Measurements from ENCODE around the gene CARD11. TPM values are rescaled to one million over a fixed set of nuclear protein-coding genes. Genes with fewer than 3 reads are reported as not detected.

CARD11 gene
- total RNA-seq, 1 donor from 2014 or later: 6.3 TPM

DNA sequence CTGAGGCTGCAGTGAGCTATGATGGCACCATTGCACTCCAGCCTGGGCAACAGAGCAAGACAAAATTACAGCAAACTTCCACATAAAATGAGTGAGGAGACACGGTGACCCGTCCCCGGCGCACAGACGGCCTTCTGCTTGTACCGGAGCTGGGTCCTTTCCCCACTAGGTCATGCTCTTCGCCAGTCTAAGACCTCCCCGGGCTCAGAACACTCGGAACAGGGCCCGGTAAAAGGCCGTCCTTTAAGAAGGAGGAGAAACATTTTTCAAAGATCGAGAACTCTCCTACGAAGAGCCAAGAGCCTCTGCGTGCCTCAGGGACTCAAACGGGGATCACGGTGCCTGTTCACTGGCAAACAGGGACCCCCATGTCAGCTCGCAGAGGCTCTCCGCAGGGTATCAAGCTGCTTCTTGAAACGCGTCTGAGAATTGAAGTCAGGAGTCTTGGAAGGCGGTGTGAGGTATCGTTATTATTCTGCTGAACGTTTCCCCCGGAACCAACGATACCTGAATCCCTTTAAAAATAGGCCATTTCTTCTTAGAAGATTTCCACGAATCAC lies 9.0 kb downstream of the CARD11 start:
- no peak for TF ChIP-seq CTCF (IDR thresholded peaks at IDR 0.05; ENCODE audit: insufficient read depth, low read length, severe bottlenecking)
- Histone ChIP-seq H3K36me3 (ENCODE audit: control insufficient read depth, insufficient read depth, low read length) (no peaks in the 10 kb centered on the region), H3K4me3 (ENCODE audit: low read depth, low read length) (no peak overlapping the region), H3K27me3 (ENCODE audit: control insufficient read depth, insufficient read depth, low read length) (no peaks in the 10 kb centered on the region)
- no peak for FAIRE-seq
- no peak for DNase-seq (ENCODE audit: low read depth)

- no peaks in the 10 kb centered on the region for H3K27me3 ChIP-seq (ENCODE audit: control insufficient read depth, insufficient read depth, low read length)
- no peaks in the 10 kb centered on the region for H3K36me3 ChIP-seq (ENCODE audit: control insufficient read depth, insufficient read depth, low read length)
- TF ChIP-seq CTCF (IDR thresholded peaks at IDR 0.05; ENCODE audit: insufficient read depth, low read length, severe bottlenecking): no peak
- FAIRE-seq (no peak), DNase-seq (ENCODE audit: low read depth) (no peak)
- H3K4me3 ChIP-seq (ENCODE audit: low read depth, low read length): no peak overlapping the region
Measured at GRCh38 chr7:3033581-3033980, 10.1 kb downstream of the CARD11 start.

DNA sequence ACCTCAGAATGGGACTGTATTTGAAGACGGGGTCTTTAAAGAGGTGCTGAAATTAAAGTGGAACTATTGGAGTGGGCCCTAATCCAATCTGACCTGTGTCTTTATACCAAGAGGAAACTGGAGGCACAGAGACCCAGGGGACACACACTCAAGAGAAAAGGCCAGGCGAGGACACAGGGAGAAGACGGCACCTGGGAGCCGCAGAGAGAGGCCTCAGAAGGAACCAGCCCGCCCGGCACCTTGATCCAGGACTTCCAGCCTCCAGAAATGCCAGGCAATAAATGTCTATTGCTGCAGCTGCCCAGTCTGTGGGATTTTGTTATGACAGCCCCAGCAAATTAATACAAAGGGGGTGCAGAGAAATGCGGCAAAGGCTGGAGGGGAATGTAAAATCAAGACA lies 10.5 kb downstream of the CARD11 start:
- FAIRE-seq (no peak), DNase-seq (ENCODE audit: low read depth) (no peak)
- Histone ChIP-seq H3K4me3 (ENCODE audit: low read depth, low read length) (no peak overlapping the region), H3K36me3 (ENCODE audit: control insufficient read depth, insufficient read depth, low read length) (no peaks in the 10 kb centered on the region), H3K27me3 (ENCODE audit: control insufficient read depth, insufficient read depth, low read length) (no peaks in the 10 kb centered on the region)
- no peak for TF ChIP-seq CTCF (IDR thresholded peaks at IDR 0.05; ENCODE audit: insufficient read depth, low read length, severe bottlenecking)

DNA sequence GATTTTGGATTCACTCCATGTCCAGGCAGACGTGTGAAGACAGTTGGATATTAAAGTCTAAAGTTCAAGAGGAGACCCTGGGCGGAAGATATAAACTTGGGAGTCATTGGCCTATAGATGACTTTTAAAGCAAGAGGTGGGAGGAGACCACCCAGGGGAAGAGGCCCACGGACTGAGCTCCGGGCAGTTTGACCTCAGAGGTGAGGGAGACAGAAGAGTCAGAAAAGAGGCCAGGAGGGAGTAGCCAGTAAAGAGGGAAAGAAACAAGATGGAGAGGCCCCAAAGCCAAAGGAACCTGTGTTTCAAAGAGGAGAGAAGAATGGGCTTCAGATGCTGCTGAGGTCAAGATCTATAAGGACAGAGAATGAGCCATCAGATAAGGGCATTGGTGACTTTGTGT lies 11.4 kb downstream of the CARD11 start:
- no peak for FAIRE-seq
- no peak for TF ChIP-seq CTCF (IDR thresholded peaks at IDR 0.05; ENCODE audit: insufficient read depth, low read length, severe bottlenecking)
- no peak for DNase-seq (ENCODE audit: low read depth)

DNA sequence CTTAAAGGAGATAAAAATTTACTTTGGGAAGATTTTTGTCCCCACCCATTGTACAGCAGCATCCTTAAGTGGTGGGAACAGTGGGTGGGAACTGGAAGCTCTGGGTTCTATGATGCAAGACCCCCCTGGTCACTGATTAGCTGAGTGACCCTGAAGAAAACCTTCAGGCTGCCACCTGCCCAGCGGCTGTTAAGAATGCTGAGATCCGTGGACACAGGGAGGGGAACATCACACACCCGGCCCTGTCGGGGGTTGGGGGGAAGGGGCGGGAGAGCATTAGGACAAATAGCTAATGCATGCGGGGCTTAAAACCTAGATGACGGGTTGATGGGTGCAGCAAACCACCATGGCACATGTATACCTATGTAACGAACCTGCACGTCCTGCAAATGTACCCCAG lies 14.5 kb downstream of the CARD11 start:
- FAIRE-seq (no peak), DNase-seq (ENCODE audit: low read depth) (no peak)
- no peaks in the 10 kb centered on the region for H3K27me3 ChIP-seq (ENCODE audit: control insufficient read depth, insufficient read depth, low read length)
- no peaks in the 10 kb centered on the region for H3K36me3 ChIP-seq (ENCODE audit: control insufficient read depth, insufficient read depth, low read length)
- H3K4me3 ChIP-seq (ENCODE audit: low read depth, low read length): no peak overlapping the region
- no peak for TF ChIP-seq CTCF (IDR thresholded peaks at IDR 0.05; ENCODE audit: insufficient read depth, low read length, severe bottlenecking)

More for the DNA sequence above, 11.4 kb downstream of the CARD11 start:
- H3K4me3 ChIP-seq (ENCODE audit: low read depth, low read length): no peak overlapping the region
- H3K36me3 ChIP-seq (ENCODE audit: control insufficient read depth, insufficient read depth, low read length): no peaks in the 10 kb centered on the region
- H3K27me3 ChIP-seq (ENCODE audit: control insufficient read depth, insufficient read depth, low read length): no peaks in the 10 kb centered on the region

- no peak for DNase-seq (ENCODE audit: low read depth)
- Histone ChIP-seq H3K36me3 (ENCODE audit: control insufficient read depth, insufficient read depth, low read length) (no peaks in the 10 kb centered on the region), H3K27me3 (ENCODE audit: control insufficient read depth, insufficient read depth, low read length) (no peaks in the 10 kb centered on the region), H3K4me3 (ENCODE audit: low read depth, low read length) (no peak overlapping the region)
- TF ChIP-seq CTCF (IDR thresholded peaks at IDR 0.05; ENCODE audit: insufficient read depth, low read length, severe bottlenecking): no peak
- no peak for FAIRE-seq
Measured at GRCh38 chr7:3028758-3029093, 14.9 kb downstream of the CARD11 start.
